Measurements from ENCODE around the gene GNA12.

GNA12 gene

DNA sequence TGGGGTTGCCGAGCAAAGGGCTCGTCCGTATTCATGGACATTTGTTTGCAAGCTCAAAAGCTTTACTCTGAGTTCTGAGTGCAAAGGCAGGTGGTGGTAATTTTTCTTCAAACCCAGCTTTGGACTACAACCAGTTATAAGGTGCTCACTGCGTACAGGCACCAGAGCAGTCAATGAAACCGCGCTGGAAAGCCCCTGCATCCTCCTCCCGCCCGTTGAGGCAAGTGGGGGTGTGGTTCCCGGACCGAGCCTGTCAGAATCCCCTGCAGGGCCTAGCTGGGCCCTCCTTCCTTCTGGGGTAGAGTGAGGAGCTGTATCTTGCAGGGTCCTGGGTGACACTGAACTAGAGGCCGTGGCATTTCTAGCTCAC lies 133.8 kb downstream of the GNA12 start:
- ATAC-seq (ENCODE audit: low read depth) (peak; percentile 81), DNase-seq (ENCODE audit: low spot score in 2 of 2) (peak; percentile 66 to 78)
- Mint-ChIP-seq H3K4me3 (peak overlapping the region; percentile 90), H3K27ac (peak overlapping the region; percentile 98), H3K27me3 (no peaks in the 10 kb centered on the region), H3K9me3 (no peaks in the 10 kb centered on the region), H3K4me1 (peaks cover 29% of the 10 kb centered on the region), H3K36me3 (peaks cover 11% of the 10 kb centered on the region)

DNA sequence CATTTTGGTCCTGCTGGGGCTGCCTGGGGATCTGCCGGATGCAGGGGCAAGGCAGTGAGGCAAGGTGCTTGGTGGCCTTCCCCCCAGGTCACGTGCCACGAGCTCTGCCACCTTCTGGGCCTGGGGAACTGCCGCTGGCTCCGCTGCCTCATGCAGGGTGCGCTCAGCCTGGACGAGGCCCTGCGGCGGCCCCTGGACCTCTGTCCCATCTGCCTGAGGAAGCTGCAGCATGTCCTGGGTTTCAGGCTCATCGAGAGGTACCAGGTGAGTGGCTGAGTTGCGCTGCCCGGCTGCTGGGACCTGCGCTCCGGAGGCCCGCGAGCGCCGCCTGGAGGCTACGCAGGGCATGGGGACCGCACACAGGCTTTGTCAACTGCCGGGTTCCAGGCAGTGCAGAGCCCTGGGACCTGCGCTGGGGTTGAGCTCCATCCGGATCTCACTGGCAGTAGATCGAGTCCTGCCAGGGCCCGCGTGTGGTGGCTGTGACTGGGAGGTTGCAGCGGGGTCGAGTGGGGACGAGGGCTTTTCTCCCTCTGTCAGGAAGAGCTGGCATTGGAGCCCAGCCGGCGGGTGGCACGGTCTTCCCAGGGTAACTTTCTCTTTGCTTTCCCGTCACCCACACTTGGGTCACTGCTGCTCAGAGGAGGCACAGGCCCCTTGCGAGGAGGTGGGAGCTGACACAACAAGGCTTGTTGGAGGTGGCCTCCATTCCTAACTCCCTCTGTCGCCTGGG lies 134.4 kb downstream of the GNA12 start:
- peak; percentile 73 for ATAC-seq (ENCODE audit: low read depth)
- Mint-ChIP-seq H3K27ac (peak overlapping the region; percentile 98), H3K27me3 (no peaks in the 10 kb centered on the region)

DNA sequence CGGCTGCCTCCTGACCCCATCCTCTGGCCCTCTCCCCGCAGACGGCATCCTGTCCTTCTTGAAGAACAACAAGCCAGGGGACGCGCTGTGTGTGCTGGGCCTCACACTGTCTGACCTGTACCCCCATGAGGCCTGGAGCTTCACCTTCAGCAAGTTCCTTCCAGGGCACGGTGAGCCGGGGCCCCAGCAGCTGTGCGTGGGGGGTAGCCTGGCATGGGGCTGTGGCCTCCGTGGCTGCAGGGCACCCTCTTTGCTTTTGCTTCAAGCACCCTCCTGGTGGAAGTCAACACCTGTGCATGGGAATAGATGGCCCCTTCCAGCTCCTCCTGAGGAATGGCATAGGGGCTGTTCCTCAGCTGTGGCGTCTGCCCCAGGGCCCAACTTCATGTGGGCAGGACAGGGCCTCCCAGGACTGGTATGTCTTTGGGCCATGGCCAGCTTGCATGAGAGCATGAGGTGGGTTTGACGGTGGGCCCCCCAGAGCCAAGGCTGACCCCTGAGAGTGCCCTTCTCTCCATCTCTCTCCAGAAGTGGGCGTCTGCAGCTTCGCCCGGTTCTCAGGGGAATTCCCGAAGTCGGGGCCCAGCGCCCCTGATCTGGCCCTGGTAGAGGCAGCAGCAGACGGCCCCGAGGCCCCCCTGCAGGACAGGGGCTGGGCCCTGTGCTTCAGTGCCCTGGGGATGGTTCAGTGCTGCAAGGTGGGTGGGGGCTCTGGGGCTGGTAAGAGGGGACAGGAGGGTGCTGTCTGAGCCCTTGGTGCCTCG lies 135.4 kb downstream of the GNA12 start:
- Mint-ChIP-seq H3K4me3 (peak overlapping the region; percentile 90), H3K9me3 (no peaks in the 10 kb centered on the region), H3K27me3 (no peaks in the 10 kb centered on the region), H3K36me3 (peaks cover 4% of the 10 kb centered on the region), H3K4me1 (peaks cover 22% of the 10 kb centered on the region), H3K27ac (peak overlapping the region; percentile 98)
- DNase-seq (ENCODE audit: low spot score in 2 of 2) (no peak), ATAC-seq (ENCODE audit: low read depth) (no peak)

More for the DNA sequence above, 134.4 kb downstream of the GNA12 start:
- no peaks in the 10 kb centered on the region for H3K9me3 Mint-ChIP-seq
- H3K4me3 Mint-ChIP-seq: peak overlapping the region; percentile 90
- peak; percentile 86 to 89 for DNase-seq (ENCODE audit: low spot score in 2 of 2)
- H3K36me3 Mint-ChIP-seq: peaks cover 11% of the 10 kb centered on the region
- peaks cover 23% of the 10 kb centered on the region for H3K4me1 Mint-ChIP-seq

DNA sequence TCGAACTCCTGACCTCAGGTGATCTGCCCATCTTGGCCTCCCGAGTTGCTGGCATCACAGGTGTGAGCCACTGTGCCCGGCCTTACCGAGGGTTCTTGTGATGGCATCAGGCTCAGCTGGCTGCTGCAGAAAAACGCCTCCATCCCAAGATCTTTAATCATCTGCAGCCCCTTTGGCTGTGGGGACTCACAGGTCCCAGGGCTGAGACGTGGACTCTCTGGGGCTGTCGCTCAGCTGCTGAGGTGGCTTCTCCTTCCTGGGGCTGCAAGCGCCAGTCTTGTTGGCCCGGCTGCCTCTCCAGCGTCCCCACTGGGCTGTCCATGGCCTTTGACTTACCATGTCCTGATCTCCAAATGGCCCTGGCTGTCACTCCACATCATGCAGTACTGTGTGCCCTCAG lies 136.1 kb downstream of the GNA12 start:
- Mint-ChIP-seq H3K9me3 (no peaks in the 10 kb centered on the region), H3K4me1 (peaks cover 22% of the 10 kb centered on the region), H3K4me3 (no peak overlapping the region), H3K36me3 (peaks cover 2% of the 10 kb centered on the region), H3K27me3 (no peaks in the 10 kb centered on the region), H3K27ac (no peak overlapping the region)
- DNase-seq (ENCODE audit: low spot score in 2 of 2) (no peak), ATAC-seq (ENCODE audit: low read depth) (no peak)

DNA sequence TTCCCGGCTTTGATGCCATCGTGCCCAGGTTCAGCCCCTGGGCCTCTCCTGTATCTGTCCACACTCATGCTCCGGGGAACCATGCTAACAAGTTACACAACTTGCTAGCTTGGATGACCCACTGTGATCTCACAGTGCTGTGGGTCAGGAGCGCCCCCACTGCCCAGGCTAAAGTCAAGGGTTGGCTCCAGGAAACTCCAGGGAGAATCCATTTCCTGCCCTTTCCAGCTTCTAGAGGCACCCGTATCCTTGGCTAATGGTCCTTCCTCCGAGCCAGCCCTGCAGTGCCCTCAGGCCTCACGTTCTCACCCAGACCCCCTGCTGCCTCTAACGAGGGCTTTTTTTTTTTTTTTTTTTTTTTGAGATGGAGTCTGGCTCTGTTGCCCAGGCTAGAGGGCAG lies 136.6 kb downstream of the GNA12 start:
- Mint-ChIP-seq H3K27me3 (no peaks in the 10 kb centered on the region), H3K9me3 (no peaks in the 10 kb centered on the region)

DNA sequence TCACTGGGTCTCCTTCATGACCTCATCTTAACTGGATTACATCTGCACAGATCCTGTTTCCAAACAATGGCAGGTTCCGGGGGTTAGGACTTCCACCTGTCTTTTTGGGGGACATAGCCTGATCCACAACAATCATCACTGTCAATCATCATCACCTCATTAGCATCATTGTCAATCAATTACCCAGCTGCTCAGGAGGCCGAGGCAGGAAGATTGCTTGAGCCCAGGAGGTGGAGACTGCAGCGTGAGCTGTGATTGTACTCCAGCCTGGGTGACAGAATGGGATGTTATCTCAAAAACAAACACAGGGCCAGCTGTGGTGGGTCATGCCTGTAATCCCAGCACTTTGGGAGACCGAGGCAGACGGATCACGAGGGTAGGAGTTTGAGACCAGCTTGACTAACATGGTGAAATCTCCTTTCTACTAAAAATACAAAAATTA lies 137.4 kb downstream of the GNA12 start:
- Mint-ChIP-seq H3K4me3 (no peak overlapping the region), H3K27ac (no peak overlapping the region), H3K36me3 (no peaks in the 10 kb centered on the region), H3K27me3 (no peaks in the 10 kb centered on the region), H3K9me3 (no peaks in the 10 kb centered on the region), H3K4me1 (peaks cover 20% of the 10 kb centered on the region)
- ATAC-seq (ENCODE audit: low read depth): no peak
- no peak for DNase-seq (ENCODE audit: low spot score in 2 of 2)

More for the DNA sequence above, 136.6 kb downstream of the GNA12 start:
- DNase-seq (ENCODE audit: low spot score in 2 of 2) (no peak), ATAC-seq (ENCODE audit: low read depth) (no peak)
- peaks cover 22% of the 10 kb centered on the region for H3K4me1 Mint-ChIP-seq
- no peak overlapping the region for H3K4me3 Mint-ChIP-seq
- H3K27ac Mint-ChIP-seq: no peak overlapping the region
- peaks cover 2% of the 10 kb centered on the region for H3K36me3 Mint-ChIP-seq

DNA sequence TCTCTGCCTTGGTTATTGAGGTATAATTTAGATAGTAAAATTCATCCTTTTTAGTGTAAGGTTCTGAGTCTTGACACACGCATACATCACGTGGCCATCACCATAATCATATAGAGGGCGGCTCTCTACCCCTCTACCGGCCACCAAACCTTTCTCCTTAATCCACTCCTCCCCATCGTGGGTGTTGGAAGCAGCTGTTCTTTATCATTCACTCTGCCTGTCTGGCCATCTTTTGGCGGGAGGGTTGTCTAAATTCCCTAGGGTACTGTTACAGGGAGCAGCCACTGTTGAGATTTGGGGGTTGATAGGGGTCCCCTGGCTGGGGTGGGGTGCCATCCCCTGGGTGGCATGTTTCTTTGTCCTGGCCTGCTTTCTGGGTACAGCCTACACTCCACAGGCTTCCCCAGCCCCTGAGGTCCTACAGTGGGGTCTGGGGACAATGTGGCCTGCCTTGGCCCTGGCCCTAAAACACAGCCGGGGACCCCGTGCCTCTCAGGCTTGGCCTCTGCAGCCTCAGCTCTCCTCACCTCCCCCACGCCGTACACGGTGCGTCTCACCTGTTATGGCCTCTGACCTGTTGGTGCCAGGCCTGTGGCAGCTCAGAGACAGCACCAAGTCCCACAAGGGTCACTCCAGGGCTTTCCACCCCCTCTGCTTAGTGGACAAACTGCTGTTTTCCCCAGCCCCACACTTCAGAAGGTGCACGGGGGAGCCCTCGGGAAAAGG lies 138.6 kb downstream of the GNA12 start:
- Mint-ChIP-seq H3K9me3 (no peaks in the 10 kb centered on the region), H3K27ac (no peak overlapping the region), H3K36me3 (no peaks in the 10 kb centered on the region), H3K4me1 (peaks cover 11% of the 10 kb centered on the region), H3K4me3 (no peak overlapping the region), H3K27me3 (peaks cover 1% of the 10 kb centered on the region)
- DNase-seq (ENCODE audit: low spot score in 2 of 2): no peak
- ATAC-seq (ENCODE audit: low read depth): no peak

DNA sequence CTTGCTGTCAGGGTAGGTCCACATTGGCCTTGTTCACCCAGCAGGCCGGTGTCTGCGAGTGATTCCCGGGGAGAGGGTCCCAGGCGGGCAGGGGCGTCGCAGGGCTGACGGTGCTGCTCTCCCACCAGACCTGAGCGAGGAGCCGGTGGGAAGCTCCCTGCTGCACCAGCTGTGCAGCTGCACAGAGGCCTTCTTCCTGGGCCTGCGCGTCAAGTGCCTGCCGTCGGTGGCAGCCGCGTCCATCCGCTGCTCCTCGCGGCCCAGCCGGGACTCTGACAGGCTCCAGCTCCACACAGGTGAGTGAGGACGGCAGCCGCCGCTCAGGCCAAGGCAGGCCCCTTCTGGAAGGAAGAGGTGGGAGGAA lies 141.5 kb downstream of the GNA12 start:
- no peak for DNase-seq (ENCODE audit: low spot score in 2 of 2)
- Mint-ChIP-seq H3K27ac (no peak overlapping the region), H3K4me3 (no peak overlapping the region), H3K27me3 (peaks cover 3% of the 10 kb centered on the region), H3K4me1 (peaks cover 16% of the 10 kb centered on the region), H3K36me3 (no peaks in the 10 kb centered on the region), H3K9me3 (no peaks in the 10 kb centered on the region)
- ATAC-seq (ENCODE audit: low read depth): no peak

DNA sequence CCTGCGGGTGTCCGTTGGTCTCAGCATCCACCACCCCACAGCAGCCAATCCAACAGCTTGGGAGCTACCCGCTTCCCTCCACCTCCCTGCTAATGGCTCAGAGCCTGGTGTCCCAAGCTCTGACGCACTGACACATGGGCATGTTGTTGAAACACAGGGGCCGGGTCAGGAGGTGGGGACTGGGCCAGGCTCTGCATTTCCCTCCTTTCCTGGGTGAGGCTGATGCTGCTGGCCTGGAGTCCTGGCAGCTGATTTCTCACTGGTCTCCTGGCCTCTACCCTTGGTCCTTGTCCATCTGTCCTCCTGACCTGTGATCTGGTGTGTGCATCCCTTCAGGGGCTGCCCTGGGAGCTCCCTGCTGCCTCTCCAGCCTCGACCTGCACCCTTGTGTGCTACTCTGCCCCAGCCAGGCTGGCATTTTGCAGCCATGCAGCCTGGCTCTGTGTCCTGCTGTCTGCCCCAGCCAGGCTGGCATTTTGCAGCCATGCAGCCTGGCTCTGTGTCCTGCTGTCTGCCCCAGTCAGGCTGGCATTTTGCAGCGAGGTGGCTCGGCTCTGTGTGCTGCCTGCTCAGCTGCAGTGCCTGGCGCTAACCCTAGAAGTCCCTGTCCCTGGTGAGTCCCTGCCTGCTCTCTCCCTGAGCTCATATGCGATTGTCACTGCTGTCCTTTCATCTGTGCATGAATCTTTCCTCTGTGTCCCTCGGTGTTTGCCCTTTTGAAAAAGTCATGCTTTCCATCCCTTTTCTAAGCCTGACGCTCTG lies 142.1 kb downstream of the GNA12 start:
- no peaks in the 10 kb centered on the region for H3K9me3 Mint-ChIP-seq
- H3K4me3 Mint-ChIP-seq: no peak overlapping the region
- no peak for DNase-seq (ENCODE audit: low spot score in 2 of 2)
- peaks cover 3% of the 10 kb centered on the region for H3K27me3 Mint-ChIP-seq
- ATAC-seq (ENCODE audit: low read depth): no peak
- no peaks in the 10 kb centered on the region for H3K36me3 Mint-ChIP-seq
- no peak overlapping the region for H3K27ac Mint-ChIP-seq
- peaks cover 16% of the 10 kb centered on the region for H3K4me1 Mint-ChIP-seq

DNA sequence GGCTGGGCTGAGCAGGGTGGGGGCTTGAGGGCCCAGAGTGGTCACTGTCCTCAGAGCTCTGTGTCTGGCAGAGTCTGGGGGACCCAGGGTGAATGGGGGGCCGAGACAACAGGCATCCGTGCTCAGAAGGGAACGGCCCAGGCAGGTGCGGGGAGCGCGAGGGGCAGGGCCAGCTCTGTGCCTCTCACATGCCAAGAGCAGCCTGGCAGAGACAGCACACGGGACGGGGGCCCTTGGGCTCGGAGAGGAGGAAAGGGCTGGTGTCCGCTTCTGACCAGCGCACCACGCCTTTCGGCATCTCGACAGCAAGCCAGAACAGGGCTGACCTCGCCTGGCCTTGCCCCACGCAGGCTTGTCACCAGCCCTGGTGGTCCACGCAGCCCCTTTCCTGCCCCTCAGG lies 142.7 kb downstream of the GNA12 start:
- no peak for ATAC-seq (ENCODE audit: low read depth)
- no peak overlapping the region for H3K27ac Mint-ChIP-seq

DNA sequence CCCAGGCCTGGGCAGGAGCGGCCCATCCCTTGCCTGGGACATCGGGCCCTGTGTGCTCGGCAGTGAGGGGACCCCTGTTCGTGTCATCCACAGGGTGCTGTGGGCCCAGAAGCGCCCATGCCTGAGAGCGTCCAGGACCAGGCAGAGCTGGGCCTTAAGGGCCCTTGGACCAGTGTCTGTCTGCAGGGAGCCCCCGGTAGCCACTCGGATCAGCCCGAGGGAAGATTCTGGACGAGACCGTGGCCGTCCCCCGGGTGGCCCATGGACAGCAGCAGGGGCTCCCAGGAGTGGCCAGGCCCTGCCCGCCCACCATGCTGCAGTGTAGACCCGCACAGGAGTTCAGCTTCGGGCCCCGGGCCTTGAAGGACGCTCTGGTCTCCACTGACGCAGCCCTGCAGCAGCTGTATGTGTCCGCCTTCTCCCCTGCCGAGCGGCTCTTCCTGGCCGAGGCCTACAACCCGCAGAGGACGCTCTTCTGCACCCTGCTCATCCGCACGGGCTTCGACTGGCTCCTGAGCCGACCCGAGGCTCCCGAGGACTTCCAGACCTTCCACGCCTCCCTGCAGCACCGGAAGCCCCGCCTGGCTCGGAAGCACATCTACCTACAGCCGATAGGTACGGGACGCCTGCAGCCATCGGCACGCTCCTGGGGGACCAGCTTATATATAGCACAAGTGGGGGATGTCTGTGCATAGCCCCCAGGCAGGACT lies 143.8 kb downstream of the GNA12 start:
- no peaks in the 10 kb centered on the region for H3K36me3 Mint-ChIP-seq
- ATAC-seq (ENCODE audit: low read depth) (no peak), DNase-seq (ENCODE audit: low spot score in 2 of 2) (no peak)
- H3K4me1 Mint-ChIP-seq: peaks cover 16% of the 10 kb centered on the region
- H3K9me3 Mint-ChIP-seq: no peaks in the 10 kb centered on the region
- H3K4me3 Mint-ChIP-seq: no peak overlapping the region
- H3K27ac Mint-ChIP-seq: no peak overlapping the region
- H3K27me3 Mint-ChIP-seq: peaks cover 3% of the 10 kb centered on the region

More for the DNA sequence above, 142.7 kb downstream of the GNA12 start:
- H3K36me3 Mint-ChIP-seq: no peaks in the 10 kb centered on the region
- H3K4me1 Mint-ChIP-seq: peaks cover 16% of the 10 kb centered on the region
- H3K4me3 Mint-ChIP-seq: no peak overlapping the region
- peaks cover 3% of the 10 kb centered on the region for H3K27me3 Mint-ChIP-seq
- H3K9me3 Mint-ChIP-seq: no peaks in the 10 kb centered on the region
- no peak for DNase-seq (ENCODE audit: low spot score in 2 of 2)

DNA sequence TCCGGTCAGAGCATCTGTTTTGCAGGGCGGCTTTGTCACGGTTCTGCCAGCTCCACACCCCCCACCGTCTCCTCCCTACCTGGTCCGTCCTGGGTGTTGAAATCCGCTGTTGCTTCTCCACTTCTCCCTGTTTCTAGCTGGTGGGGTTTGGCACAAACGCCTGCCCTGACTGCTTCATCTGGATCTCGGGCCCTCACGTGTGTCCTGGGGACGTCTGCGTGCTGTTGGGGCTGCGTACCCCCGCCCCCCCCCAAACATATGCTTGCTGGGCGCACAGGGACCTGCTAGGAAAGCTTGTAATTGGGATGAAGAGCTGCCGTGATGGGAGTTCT lies 144.9 kb downstream of the GNA12 start:
- ATAC-seq (ENCODE audit: low read depth): no peak
- Mint-ChIP-seq H3K4me1 (peaks cover 16% of the 10 kb centered on the region), H3K36me3 (no peaks in the 10 kb centered on the region), H3K4me3 (peak overlapping the region; percentile 54), H3K27ac (no peak overlapping the region), H3K27me3 (peaks cover 3% of the 10 kb centered on the region), H3K9me3 (no peaks in the 10 kb centered on the region)
- DNase-seq (ENCODE audit: low spot score in 2 of 2): no peak

DNA sequence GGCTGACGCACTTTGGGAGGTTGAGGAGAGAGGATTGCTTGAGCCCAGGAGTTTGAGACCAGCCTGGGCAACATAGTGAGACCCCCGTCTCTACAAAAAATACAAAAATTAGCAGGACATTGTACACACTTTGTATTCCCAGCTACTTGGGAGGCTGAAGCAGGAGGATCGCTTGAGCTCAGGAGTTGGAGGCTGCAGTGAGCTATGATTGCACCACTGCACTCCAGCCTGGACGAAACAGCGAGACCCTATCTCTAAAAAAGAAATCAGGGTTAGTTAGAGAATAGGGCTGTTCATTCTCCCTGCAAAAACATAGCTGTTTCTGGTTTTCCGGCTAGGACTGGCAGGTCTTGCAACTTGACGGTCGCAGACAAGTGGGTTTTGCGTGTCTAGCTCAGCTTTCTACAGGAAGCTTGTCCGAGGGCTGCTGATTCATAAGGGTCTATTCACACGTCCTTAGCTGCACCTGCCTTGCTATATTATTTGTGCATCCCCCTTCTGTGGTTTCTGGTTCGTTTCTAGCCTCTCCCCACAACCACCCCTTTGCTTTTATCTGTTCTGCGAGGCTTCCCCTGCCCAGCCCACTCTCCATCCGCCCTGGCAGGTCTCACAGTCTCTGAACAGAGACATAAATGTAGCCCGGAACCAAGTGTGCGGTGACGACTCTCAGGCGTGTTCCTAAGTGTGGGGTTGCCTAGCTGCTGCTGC lies 145.4 kb downstream of the GNA12 start:
- Mint-ChIP-seq H3K27ac (no peak overlapping the region), H3K9me3 (no peaks in the 10 kb centered on the region), H3K36me3 (no peaks in the 10 kb centered on the region), H3K4me3 (peak overlapping the region; percentile 54), H3K27me3 (peaks cover 3% of the 10 kb centered on the region), H3K4me1 (peaks cover 16% of the 10 kb centered on the region)
- DNase-seq (ENCODE audit: low spot score in 2 of 2): no peak
- peak; percentile 78 for ATAC-seq (ENCODE audit: low read depth)
